Sigmoid colon (tissue), 4 donors: ENCODE measurements around the gene OASL.
"Not testable (repeated sequence)": the region's sequence is repeated elsewhere in the genome, so short reads cannot be mapped to it uniquely, and the experiment has no call there.

Experiments used
- EP300 ChIP-seq, 4 donors: sonication (generic); formaldehyde crosslinking; IDR thresholded peaks; one replicate each; pipeline ENCODE4 v1.6.1; 2017; ENCODE audit warnings: antibody characterized with exemption in 4 of 4
- POLR2A ChIP-seq, 2 donors: fragments of 450-650 bp; IDR thresholded peaks; one replicate each; pipeline ENCODE4 v1.6.1; 2016; ENCODE audit warnings: antibody characterized with exemption in 2 of 2, mild to moderate bottlenecking in 2 of 2, moderate library complexity in 2 of 2
- TF ChIP-seq, protein P1 (sequence below), 4 experiments: fragments of 450-650 bp in 3 of 4; fragments of 200-600 bp in 1 of 4; IDR thresholded peaks; one replicate each; pipeline ENCODE4 v1.5.1; 2016 to 2019; ENCODE audit warnings: antibody characterized with exemption in 4 of 4, mild to moderate bottlenecking in 3 of 4, moderate library complexity in 2 of 4

DNA sequence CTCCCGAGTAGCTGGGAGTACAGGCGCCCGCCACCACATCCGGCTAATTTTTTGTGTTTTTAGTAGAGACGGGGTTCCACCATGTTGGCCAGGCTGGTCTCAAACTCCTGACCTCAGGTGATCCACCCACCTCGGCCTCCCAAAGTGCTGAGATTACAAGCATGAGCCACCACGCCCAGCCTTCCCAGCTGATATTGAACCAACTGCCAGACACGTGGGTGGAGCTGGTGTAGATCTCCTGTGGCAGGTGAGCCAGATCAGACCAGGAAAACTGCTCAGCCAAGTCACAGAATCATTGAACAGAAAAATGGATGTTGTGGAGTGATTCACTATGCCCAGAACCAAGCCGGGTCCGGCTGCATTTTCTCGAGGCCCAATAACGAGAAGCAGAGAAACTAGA lies 8.4 kb upstream of the OASL start:
- TF ChIP-seq, protein P1, sequence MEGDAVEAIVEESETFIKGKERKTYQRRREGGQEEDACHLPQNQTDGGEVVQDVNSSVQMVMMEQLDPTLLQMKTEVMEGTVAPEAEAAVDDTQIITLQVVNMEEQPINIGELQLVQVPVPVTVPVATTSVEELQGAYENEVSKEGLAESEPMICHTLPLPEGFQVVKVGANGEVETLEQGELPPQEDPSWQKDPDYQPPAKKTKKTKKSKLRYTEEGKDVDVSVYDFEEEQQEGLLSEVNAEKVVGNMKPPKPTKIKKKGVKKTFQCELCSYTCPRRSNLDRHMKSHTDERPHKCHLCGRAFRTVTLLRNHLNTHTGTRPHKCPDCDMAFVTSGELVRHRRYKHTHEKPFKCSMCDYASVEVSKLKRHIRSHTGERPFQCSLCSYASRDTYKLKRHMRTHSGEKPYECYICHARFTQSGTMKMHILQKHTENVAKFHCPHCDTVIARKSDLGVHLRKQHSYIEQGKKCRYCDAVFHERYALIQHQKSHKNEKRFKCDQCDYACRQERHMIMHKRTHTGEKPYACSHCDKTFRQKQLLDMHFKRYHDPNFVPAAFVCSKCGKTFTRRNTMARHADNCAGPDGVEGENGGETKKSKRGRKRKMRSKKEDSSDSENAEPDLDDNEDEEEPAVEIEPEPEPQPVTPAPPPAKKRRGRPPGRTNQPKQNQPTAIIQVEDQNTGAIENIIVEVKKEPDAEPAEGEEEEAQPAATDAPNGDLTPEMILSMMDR (IDR thresholded peaks at IDR 0.05) = not testable (repeated sequence)
- TF ChIP-seq POLR2A, EP300 (IDR thresholded peaks at IDR 0.05): not testable (repeated sequence)
